ENCODE results near the gene SPOP.

Gene SPOP

GRCh38 chr17:49598918-49599317 lies 79.0 kb downstream of the SPOP start:
- Histone ChIP-seq H3K27ac (ENCODE audit: low read length) (no peak overlapping the region), H3K4me1 (ENCODE audit: insufficient read depth, low read length) (no peaks in the 10 kb centered on the region), H3K4me3 (ENCODE audit: low read depth in 1 of 2, low read length in 2 of 2) (no peak overlapping the region), H3K9me3 (ENCODE audit: insufficient read depth, low read length, severe bottlenecking) (no peaks in the 10 kb centered on the region), H4K20me1 (ENCODE audit: insufficient read depth, low read length) (no peaks in the 10 kb centered on the region), H3K79me2 (ENCODE audit: insufficient read depth, low read length) (no peaks in the 10 kb centered on the region), H3K27me3 (ENCODE audit: insufficient read depth, low read length, poor library complexity) (no peaks in the 10 kb centered on the region), H2AFZ (ENCODE audit: low read depth, low read length) (no peak overlapping the region), H3K36me3 (ENCODE audit: insufficient read depth, low read length) (peaks cover 84% of the 10 kb centered on the region), H3K4me2 (ENCODE audit: insufficient read depth, low read length) (no peak overlapping the region), H3K9ac (ENCODE audit: low read depth, low read length) (no peak overlapping the region)
- ATAC-seq (ENCODE audit: insufficient read depth, low read depth) (no peak), DNase-seq (no peak)
- TF ChIP-seq CTCF (IDR thresholded peaks at IDR 0.05; ENCODE audit: borderline replicate concordance, extremely low read depth, low read length, poor library complexity, severe bottlenecking), result no peak
- TF ChIP-seq EZH2 (IDR thresholded peaks at IDR 0.05; ENCODE audit: borderline replicate concordance, low read depth, low read length, severe bottlenecking), result no peak

DNA sequence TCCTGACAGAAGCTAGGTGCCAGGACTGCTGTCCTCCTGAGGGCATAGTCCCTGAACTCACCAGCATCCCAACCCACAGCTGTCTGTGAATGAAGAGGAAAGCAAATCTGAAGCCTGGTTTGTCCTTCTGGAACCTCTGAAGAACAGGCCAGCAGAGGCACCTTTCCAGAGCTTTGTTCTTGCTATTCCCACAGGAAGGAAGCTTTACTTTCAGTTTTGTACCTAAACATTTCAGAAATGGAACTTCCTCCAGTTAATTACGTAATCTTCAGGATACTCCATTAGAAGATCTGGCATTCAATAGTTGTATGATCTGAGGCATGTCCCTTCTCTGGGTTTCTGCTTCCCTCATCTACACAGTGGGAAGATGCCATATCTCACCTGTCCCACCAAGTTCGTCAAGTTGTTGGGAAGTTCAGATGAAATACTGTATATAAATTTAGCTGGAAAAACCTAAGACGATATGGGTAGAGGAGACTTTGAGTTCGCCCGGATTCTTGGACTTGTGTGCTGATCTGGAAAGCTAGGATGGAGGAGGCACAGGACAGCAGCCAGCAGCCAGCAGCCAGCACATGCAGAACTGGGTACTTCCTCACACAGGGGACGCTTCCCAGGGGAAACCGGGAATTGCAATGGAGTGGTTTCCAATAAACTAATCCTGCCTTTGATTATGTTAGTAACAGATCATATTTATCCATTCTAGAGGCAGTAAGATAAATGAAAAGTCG lies 79.8 kb downstream of the SPOP start:
- H3K4me2 ChIP-seq (ENCODE audit: insufficient read depth, low read length), result no peak overlapping the region
- no peak overlapping the region for H3K4me3 ChIP-seq (ENCODE audit: low read depth in 1 of 2, low read length in 2 of 2)
- H4K20me1 ChIP-seq (ENCODE audit: insufficient read depth, low read length), result no peaks in the 10 kb centered on the region
- no peaks in the 10 kb centered on the region for H3K79me2 ChIP-seq (ENCODE audit: insufficient read depth, low read length)
- no peaks in the 10 kb centered on the region for H3K9me3 ChIP-seq (ENCODE audit: insufficient read depth, low read length, severe bottlenecking)
- no peaks in the 10 kb centered on the region for H3K27me3 ChIP-seq (ENCODE audit: insufficient read depth, low read length, poor library complexity)
- H3K4me1 ChIP-seq (ENCODE audit: insufficient read depth, low read length), result no peaks in the 10 kb centered on the region
- no peak overlapping the region for H3K27ac ChIP-seq (ENCODE audit: low read length)
- H2AFZ ChIP-seq (ENCODE audit: low read depth, low read length), result no peak overlapping the region
- TF ChIP-seq CTCF (IDR thresholded peaks at IDR 0.05; ENCODE audit: borderline replicate concordance, extremely low read depth, low read length, poor library complexity, severe bottlenecking), result no peak
- TF ChIP-seq EZH2 (IDR thresholded peaks at IDR 0.05; ENCODE audit: borderline replicate concordance, low read depth, low read length, severe bottlenecking), result no peak
- no peak for DNase-seq
- H3K36me3 ChIP-seq (ENCODE audit: insufficient read depth, low read length), result peaks cover 78% of the 10 kb centered on the region
- no peak overlapping the region for H3K9ac ChIP-seq (ENCODE audit: low read depth, low read length)
- no peak for ATAC-seq (ENCODE audit: insufficient read depth, low read depth)

DNA sequence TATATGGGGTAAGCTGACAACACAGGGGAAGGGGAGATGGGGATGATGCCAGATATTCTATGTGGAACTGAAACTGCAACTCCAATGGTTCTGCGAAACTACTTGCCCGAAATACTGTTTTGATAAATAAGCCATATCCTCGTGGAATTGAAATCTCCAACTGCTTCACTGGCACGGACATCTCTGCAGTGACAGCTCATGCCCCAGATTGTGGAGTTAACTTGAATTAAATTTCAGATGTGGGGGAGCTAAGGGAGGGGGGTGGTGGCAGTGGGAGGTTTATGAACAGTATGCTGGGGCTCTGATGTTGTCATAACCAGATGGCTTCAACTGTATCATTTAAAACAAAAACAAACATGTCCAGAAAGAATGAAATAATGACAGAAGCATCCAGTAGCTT lies 80.5 kb downstream of the SPOP start:
- H3K27ac ChIP-seq (ENCODE audit: low read length), result no peak overlapping the region
- H3K9me3 ChIP-seq (ENCODE audit: insufficient read depth, low read length, severe bottlenecking), result no peaks in the 10 kb centered on the region
- no peak overlapping the region for H3K9ac ChIP-seq (ENCODE audit: low read depth, low read length)
- H2AFZ ChIP-seq (ENCODE audit: low read depth, low read length), result no peak overlapping the region
- H3K4me1 ChIP-seq (ENCODE audit: insufficient read depth, low read length), result no peaks in the 10 kb centered on the region
- ATAC-seq (ENCODE audit: insufficient read depth, low read depth) (no peak), DNase-seq (no peak)
- H3K79me2 ChIP-seq (ENCODE audit: insufficient read depth, low read length), result no peaks in the 10 kb centered on the region
- no peak overlapping the region for H3K4me3 ChIP-seq (ENCODE audit: low read depth in 1 of 2, low read length in 2 of 2)
- H3K36me3 ChIP-seq (ENCODE audit: insufficient read depth, low read length), result peaks cover 71% of the 10 kb centered on the region
- H3K4me2 ChIP-seq (ENCODE audit: insufficient read depth, low read length), result no peak overlapping the region
- H3K27me3 ChIP-seq (ENCODE audit: insufficient read depth, low read length, poor library complexity), result no peaks in the 10 kb centered on the region
- TF ChIP-seq EZH2 (IDR thresholded peaks at IDR 0.05; ENCODE audit: borderline replicate concordance, low read depth, low read length, severe bottlenecking) (no peak), CTCF (IDR thresholded peaks at IDR 0.05; ENCODE audit: borderline replicate concordance, extremely low read depth, low read length, poor library complexity, severe bottlenecking) (no peak)
- no peaks in the 10 kb centered on the region for H4K20me1 ChIP-seq (ENCODE audit: insufficient read depth, low read length)
